Measurements from ENCODE around the gene USP48.

DNA sequence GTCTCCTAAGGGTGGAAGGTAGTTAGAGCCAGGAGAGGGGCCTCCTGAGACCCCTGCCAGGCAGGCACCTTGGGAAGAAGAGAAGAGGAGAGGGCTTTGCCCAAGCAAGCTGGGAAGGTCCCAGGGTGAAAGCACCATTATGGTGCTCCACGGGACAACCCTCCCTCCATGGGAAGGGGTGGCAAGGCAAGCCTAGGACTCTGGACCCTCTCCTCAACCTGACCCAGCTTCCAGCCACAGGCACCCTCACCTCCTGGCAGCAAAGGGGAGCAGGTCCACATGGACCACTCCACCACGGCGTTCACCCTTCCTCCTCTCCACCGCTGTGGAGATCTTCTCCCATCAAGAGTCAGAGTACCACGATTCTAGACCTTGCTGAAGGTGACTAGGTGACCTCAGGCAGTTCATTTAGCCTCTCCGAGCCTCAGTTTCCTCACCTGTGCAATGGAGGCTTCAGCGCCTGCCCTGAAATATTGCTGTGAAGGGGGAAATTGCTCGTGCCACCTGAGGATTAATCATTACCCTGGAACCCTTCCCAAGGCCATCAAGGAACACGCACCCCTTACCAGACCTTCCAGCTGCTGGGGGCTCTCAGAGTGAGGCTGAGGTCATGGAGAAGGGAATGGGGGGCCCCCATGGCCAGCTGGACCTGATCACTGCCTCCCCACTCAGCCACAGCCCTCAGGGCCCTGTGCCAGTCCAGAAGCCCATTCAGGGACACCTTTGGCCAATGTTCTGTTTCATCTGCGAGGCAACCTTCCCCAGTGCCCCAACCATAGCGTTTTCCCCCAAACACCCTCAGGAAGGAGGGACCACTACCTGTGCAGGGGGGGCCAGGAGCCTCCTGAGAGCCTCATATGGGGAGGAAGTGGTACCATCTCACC is 115.4 kb downstream of the USP48 start:
- TF ChIP-seq, protein P1, sequence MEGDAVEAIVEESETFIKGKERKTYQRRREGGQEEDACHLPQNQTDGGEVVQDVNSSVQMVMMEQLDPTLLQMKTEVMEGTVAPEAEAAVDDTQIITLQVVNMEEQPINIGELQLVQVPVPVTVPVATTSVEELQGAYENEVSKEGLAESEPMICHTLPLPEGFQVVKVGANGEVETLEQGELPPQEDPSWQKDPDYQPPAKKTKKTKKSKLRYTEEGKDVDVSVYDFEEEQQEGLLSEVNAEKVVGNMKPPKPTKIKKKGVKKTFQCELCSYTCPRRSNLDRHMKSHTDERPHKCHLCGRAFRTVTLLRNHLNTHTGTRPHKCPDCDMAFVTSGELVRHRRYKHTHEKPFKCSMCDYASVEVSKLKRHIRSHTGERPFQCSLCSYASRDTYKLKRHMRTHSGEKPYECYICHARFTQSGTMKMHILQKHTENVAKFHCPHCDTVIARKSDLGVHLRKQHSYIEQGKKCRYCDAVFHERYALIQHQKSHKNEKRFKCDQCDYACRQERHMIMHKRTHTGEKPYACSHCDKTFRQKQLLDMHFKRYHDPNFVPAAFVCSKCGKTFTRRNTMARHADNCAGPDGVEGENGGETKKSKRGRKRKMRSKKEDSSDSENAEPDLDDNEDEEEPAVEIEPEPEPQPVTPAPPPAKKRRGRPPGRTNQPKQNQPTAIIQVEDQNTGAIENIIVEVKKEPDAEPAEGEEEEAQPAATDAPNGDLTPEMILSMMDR (IDR thresholded peaks at IDR 0.05; ENCODE audit: low read depth, low read length), result no peak
- TF ChIP-seq EZH2phosphoT487 (IDR thresholded peaks at IDR 0.05; ENCODE audit: low read depth), result no peak
